Loucy (cell line): ENCODE data around the gene SCAPER.
A peak's percentile ranks its signal among the peaks of the same experiment; 100 is the strongest.

Experiments
- H2AFZ ChIP-seq: fragments of 200-600 bp; sonication (generic); 2 replicates; pipeline ENCODE4 v1.6.0; 2016; ENCODE audit warnings: antibody characterized with exemption, mild to moderate bottlenecking, low read length, moderate library complexity
- H3F3A ChIP-seq: fragments of 200-600 bp; 2 replicates; pipeline ENCODE4 v1.6.0; 2016; ENCODE audit warnings: antibody characterized with exemption, low read depth, mild to moderate bottlenecking
- H3K27me3 ChIP-seq: fragments of 200-600 bp; sonication (generic); 2 replicates; pipeline ENCODE4 v1.6.1; 2014; ENCODE audit warnings: low read length, mild to moderate bottlenecking; ENCODE audit not compliant: insufficient read depth, poor library complexity, severe bottlenecking
- H3K36me3 ChIP-seq: fragments of 200-600 bp; sonication (generic); 2 replicates; pipeline ENCODE4 v1.6.1; 2016; ENCODE audit warnings: low read length; ENCODE audit not compliant: insufficient read depth
- H3K4me1 ChIP-seq: fragments of 200-600 bp; sonication (generic); 2 replicates; pipeline ENCODE4 v1.5.1; 2014; ENCODE audit warnings: low read length, mild to moderate bottlenecking; ENCODE audit not compliant: insufficient read depth, poor library complexity, severe bottlenecking
- H3K4me2 ChIP-seq: fragments of 200-600 bp; sonication (generic); 2 replicates; pipeline ENCODE4 v1.6.0; 2014; ENCODE audit warnings: antibody characterized with exemption, low read length, low read depth, mild to moderate bottlenecking; ENCODE audit not compliant: poor library complexity, severe bottlenecking
- H3K4me3 ChIP-seq: fragments of 200-600 bp; sonication (generic); 2 replicates; pipeline ENCODE4 v1.5.1; 2014; ENCODE audit warnings: low read length, mild to moderate bottlenecking, mixed read lengths; ENCODE audit not compliant: poor library complexity, severe bottlenecking
- H3K79me2 ChIP-seq: fragments of 200-600 bp; sonication (generic); 2 replicates; pipeline ENCODE4 v1.6.1; 2014; ENCODE audit warnings: low read length; ENCODE audit not compliant: insufficient read depth
- H3K9ac ChIP-seq: fragments of 200-600 bp; sonication (generic); 2 replicates; pipeline ENCODE4 v1.6.0; 2014; ENCODE audit warnings: mild to moderate bottlenecking, low read depth, low read length, moderate library complexity; ENCODE audit not compliant: poor library complexity, severe bottlenecking
- H3K9me2 ChIP-seq: fragments of 200-600 bp; sonication (generic); replicated peaks from 2 replicates; pipeline ENCODE4 v1.6.1; 2016; ENCODE audit warnings: low read depth, low read length, mixed read lengths
- H3K9me3 ChIP-seq: fragments of 200-600 bp; sonication (generic); 2 replicates; pipeline ENCODE4 v1.6.1; 2014; ENCODE audit warnings: mild to moderate bottlenecking, antibody characterized with exemption, low read length, low read depth; ENCODE audit not compliant: insufficient read depth
- H4K20me1 ChIP-seq: fragments of 200-600 bp; sonication (generic); 2 replicates; pipeline ENCODE4 v1.6.0; 2014; ENCODE audit warnings: antibody characterized with exemption, low read length, mild to moderate bottlenecking; ENCODE audit not compliant: insufficient read depth, poor library complexity, severe bottlenecking
- EZH2phosphoT487 ChIP-seq: fragments of 200-600 bp; IDR thresholded peaks from 2 replicates; pipeline ENCODE4 v1.6.1; 2018; ENCODE audit warnings: antibody characterized with exemption, mild to moderate bottlenecking, moderate library complexity, borderline replicate concordance
- TF ChIP-seq, protein P1 (sequence below): fragments of 200-600 bp; sonication (generic); conservative IDR thresholded peaks from 2 replicates; pipeline ENCODE4 v1.5.1; 2014; ENCODE audit warnings: mild to moderate bottlenecking, antibody characterized with exemption, low read length

SCAPER gene

DNA sequence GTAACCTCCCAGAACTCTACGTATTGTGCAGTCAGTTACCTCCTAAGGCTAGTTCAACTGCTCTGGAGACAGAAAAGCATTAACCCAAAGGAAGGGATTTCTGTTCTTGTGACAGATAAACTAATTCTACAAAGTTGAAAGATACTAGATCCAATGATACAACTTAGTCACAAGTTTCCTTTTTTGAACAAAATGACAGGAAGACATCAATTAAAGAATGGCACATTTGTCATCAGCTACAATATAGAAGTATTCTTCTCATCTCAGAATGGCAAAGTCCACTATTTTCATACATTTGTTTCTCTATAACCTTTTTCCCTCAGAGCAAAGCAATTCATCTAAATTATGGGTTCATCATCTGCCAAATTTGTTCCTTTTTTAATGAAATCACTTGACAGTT, 524.9 kb downstream of the SCAPER start:
- H3K9ac ChIP-seq: no peak overlapping the region
- H3K9me2 ChIP-seq: no peaks in the 10 kb centered on the region
- H3F3A ChIP-seq: no peaks in the 10 kb centered on the region
- H3K9me3 ChIP-seq: no peaks in the 10 kb centered on the region
- no peaks in the 10 kb centered on the region for H3K79me2 ChIP-seq
- H3K4me2 ChIP-seq: peak overlapping the region; percentile 1
- no peak overlapping the region for H2AFZ ChIP-seq
- TF ChIP-seq EZH2phosphoT487: no peak
- TF ChIP-seq, protein P1, sequence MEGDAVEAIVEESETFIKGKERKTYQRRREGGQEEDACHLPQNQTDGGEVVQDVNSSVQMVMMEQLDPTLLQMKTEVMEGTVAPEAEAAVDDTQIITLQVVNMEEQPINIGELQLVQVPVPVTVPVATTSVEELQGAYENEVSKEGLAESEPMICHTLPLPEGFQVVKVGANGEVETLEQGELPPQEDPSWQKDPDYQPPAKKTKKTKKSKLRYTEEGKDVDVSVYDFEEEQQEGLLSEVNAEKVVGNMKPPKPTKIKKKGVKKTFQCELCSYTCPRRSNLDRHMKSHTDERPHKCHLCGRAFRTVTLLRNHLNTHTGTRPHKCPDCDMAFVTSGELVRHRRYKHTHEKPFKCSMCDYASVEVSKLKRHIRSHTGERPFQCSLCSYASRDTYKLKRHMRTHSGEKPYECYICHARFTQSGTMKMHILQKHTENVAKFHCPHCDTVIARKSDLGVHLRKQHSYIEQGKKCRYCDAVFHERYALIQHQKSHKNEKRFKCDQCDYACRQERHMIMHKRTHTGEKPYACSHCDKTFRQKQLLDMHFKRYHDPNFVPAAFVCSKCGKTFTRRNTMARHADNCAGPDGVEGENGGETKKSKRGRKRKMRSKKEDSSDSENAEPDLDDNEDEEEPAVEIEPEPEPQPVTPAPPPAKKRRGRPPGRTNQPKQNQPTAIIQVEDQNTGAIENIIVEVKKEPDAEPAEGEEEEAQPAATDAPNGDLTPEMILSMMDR: no peak
- H3K4me3 ChIP-seq: no peak overlapping the region
- no peaks in the 10 kb centered on the region for H3K36me3 ChIP-seq
- no peaks in the 10 kb centered on the region for H3K27me3 ChIP-seq
- peaks cover 10% of the 10 kb centered on the region for H3K4me1 ChIP-seq
- no peaks in the 10 kb centered on the region for H4K20me1 ChIP-seq

DNA sequence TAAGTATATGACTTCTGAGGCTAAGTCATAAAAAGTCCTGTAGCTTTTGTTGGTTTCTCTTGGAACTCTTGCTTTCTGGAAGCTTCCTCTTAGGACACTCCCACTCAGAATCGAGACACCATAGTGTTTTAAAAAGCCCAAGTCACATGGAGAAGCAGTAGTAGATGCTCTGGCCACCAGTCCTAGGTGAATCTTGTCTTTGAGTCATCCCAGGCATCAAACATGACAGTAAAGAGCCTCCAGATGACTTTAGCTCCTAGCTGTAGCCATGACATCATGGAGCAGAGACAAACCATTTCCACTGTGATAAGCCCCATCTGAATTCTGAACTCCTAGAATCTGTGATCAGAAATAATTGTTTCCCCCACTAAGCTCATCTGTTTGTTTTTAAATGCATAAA, 526.4 kb downstream of the SCAPER start:
- no peaks in the 10 kb centered on the region for H3K36me3 ChIP-seq
- no peaks in the 10 kb centered on the region for H3K9me2 ChIP-seq
- no peaks in the 10 kb centered on the region for H3F3A ChIP-seq

DNA sequence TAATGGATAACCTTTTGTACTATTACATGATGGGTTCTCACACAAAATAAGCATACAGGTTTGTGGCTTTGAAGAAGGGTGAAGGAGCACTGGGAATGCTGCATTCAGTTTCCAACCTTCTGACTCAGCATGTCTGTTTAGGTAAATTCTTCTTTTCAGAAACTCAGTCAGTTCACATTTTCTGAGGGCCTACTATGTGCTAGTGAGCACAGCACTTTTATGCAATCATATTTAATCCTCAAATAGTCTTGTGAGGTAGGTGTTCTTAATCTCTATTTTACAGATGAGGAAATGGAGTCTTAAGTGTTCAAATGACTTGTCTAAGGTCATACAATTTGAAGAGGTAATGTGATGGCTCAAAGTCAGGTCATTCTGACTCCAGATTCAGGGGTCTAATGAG, 527.4 kb downstream of the SCAPER start:
- H3K27me3 ChIP-seq: no peaks in the 10 kb centered on the region
- H3K9me2 ChIP-seq: no peaks in the 10 kb centered on the region
- H3K36me3 ChIP-seq: no peaks in the 10 kb centered on the region

More for the DNA sequence above, 526.4 kb downstream of the SCAPER start:
- no peak overlapping the region for H3K4me2 ChIP-seq
- no peak overlapping the region for H3K9ac ChIP-seq
- TF ChIP-seq EZH2phosphoT487: no peak
- TF ChIP-seq, protein P1: no peak
- H3K4me3 ChIP-seq: no peak overlapping the region
- no peak overlapping the region for H2AFZ ChIP-seq
- no peaks in the 10 kb centered on the region for H4K20me1 ChIP-seq
- H3K9me3 ChIP-seq: no peaks in the 10 kb centered on the region
- H3K27me3 ChIP-seq: no peaks in the 10 kb centered on the region
- no peaks in the 10 kb centered on the region for H3K79me2 ChIP-seq
- peaks cover 10% of the 10 kb centered on the region for H3K4me1 ChIP-seq

More for the DNA sequence above, 527.4 kb downstream of the SCAPER start:
- no peak overlapping the region for H3K9ac ChIP-seq
- H3K4me3 ChIP-seq: no peak overlapping the region
- H3K79me2 ChIP-seq: no peaks in the 10 kb centered on the region
- H2AFZ ChIP-seq: no peak overlapping the region
- no peaks in the 10 kb centered on the region for H4K20me1 ChIP-seq
- peaks cover 10% of the 10 kb centered on the region for H3K4me1 ChIP-seq
- no peaks in the 10 kb centered on the region for H3F3A ChIP-seq
- no peaks in the 10 kb centered on the region for H3K9me3 ChIP-seq
- no peak for TF ChIP-seq EZH2phosphoT487
- TF ChIP-seq, protein P1: no peak
- H3K4me2 ChIP-seq: no peak overlapping the region
